Smooth muscle cell (in vitro differentiated cells): ENCODE results near the gene THAP10. TPM values are rescaled to one million over a fixed set of nuclear protein-coding genes. Genes with fewer than 3 reads are reported as not detected.

Experiments used
- DNase-seq: peaks from one replicate; lab custom pipeline; 2025; ENCODE audit not compliant: unreplicated experiment; lab: John Stamatoyannopoulos, UW
- H2AFZ ChIP-seq: fragments of 200-600 bp; sonication (generic); 2 replicates; pipeline ENCODE4 v1.6.0; 2016; ENCODE audit warnings: antibody characterized with exemption, low read depth, mild to moderate bottlenecking
- H3F3A ChIP-seq: fragments of 200-600 bp; sonication (generic); 2 replicates; pipeline ENCODE4 v1.6.0; 2017; ENCODE audit warnings: antibody characterized with exemption, low read depth
- H3K27ac ChIP-seq: fragments of 200-600 bp; sonication (generic); 2 replicates; pipeline ENCODE4 v1.5.1; 2016; ENCODE audit warnings: low read depth, mild to moderate bottlenecking
- H3K27me3 ChIP-seq: fragments of 200-600 bp; sonication (generic); 2 replicates; pipeline ENCODE4 v1.6.1; 2016; ENCODE audit warnings: low read depth, mild to moderate bottlenecking
- H3K36me3 ChIP-seq: fragments of 200-600 bp; sonication (generic); 2 replicates; pipeline ENCODE4 v1.5.1; 2016; ENCODE audit warnings: low read depth
- H3K4me1 ChIP-seq: fragments of 200-600 bp; sonication (generic); 2 replicates; pipeline ENCODE4 v1.5.1; 2016; ENCODE audit warnings: low read depth
- H3K4me2 ChIP-seq: fragments of 200-600 bp; sonication (generic); 2 replicates; pipeline ENCODE4 v1.6.0; 2016; ENCODE audit warnings: mild to moderate bottlenecking
- H3K4me3 ChIP-seq: fragments of 200-600 bp; sonication (generic); 2 replicates; pipeline ENCODE4 v1.5.1; 2016; ENCODE audit warnings: mild to moderate bottlenecking
- H3K79me2 ChIP-seq: fragments of 200-600 bp; sonication (generic); 2 replicates; pipeline ENCODE4 v1.6.0; 2016; ENCODE audit warnings: low read depth, mild to moderate bottlenecking
- H3K9ac ChIP-seq: fragments of 200-600 bp; sonication (generic); 2 replicates; pipeline ENCODE4 v1.6.0; 2016; ENCODE audit warnings: low read depth
- H3K9me3 ChIP-seq: fragments of 200-600 bp; sonication (generic); replicated peaks from 2 replicates; pipeline ENCODE4 v1.5.1; 2016; ENCODE audit warnings: low read depth
- H4K20me1 ChIP-seq: fragments of 200-600 bp; sonication (generic); 2 replicates; pipeline ENCODE4 v1.6.0; 2016; ENCODE audit warnings: low read depth
- CTCF ChIP-seq: fragments of 200-600 bp; sonication (generic); IDR thresholded peaks from 2 replicates; pipeline ENCODE4 v1.5.1; 2017; ENCODE audit warnings: borderline replicate concordance, mild to moderate bottlenecking, antibody characterized with exemption; ENCODE audit not compliant: insufficient read depth, poor library complexity, severe bottlenecking
- WGBS: methylation state at CpG from one replicate; pipeline ENCODE4 v1.1.7; 2016; ENCODE audit warnings: low lambda C conversion rate; 5-methylcytosine and 5-hydroxymethylcytosine counted together
- polyA plus RNA-seq: library from polyadenylated mRNA; unstranded; fragments of >200 nt; fragmentation: Nextera tagmentation; extraction: Ambion mirVana; gene quantifications from 2 replicates; pipeline ENCODE4 v1.2.1, GENCODE V29; 2016
- total RNA-seq: library from RNA; depleted of rRNA; stranded (reverse); fragments of >200 nt; gene quantifications from 2 replicates; pipeline ENCODE4 v1.2.3, GENCODE V29; 2014

The THAP10 gene
- total and polyA plus RNA-seq, 2 experiments from 2014 or later = 2.0 to 2.1 TPM

- no peak overlapping the region for H3K4me2 ChIP-seq
- no peaks in the 10 kb centered on the region for H3K9me3 ChIP-seq
- no peak overlapping the region for H3K9ac ChIP-seq
- H3K4me3 ChIP-seq = no peak overlapping the region
- H3K4me1 ChIP-seq = no peaks in the 10 kb centered on the region
- TF ChIP-seq CTCF = no peak
- H3K27me3 ChIP-seq = no peaks in the 10 kb centered on the region
- H3K36me3 ChIP-seq = no peaks in the 10 kb centered on the region
- H3K79me2 ChIP-seq = no peaks in the 10 kb centered on the region
- no peak overlapping the region for H3K27ac ChIP-seq
- no peak for DNase-seq
- H2AFZ ChIP-seq = no peak overlapping the region
- H4K20me1 ChIP-seq = no peaks in the 10 kb centered on the region
- no peaks in the 10 kb centered on the region for H3F3A ChIP-seq
- 89% methylated on average over 2 of the region's 2 CpGs for WGBS
Measured at GRCh38 chr15:70876683-70877082, 15.6 kb downstream of the THAP10 start.

- Histone ChIP-seq H3K9ac (no peak overlapping the region), H3K9me3 (no peaks in the 10 kb centered on the region), H3K4me1 (no peaks in the 10 kb centered on the region), H2AFZ (no peak overlapping the region), H3K27ac (no peak overlapping the region), H3K27me3 (no peaks in the 10 kb centered on the region), H3K79me2 (no peaks in the 10 kb centered on the region), H4K20me1 (no peaks in the 10 kb centered on the region), H3K4me3 (no peak overlapping the region), H3K4me2 (no peak overlapping the region), H3K36me3 (no peaks in the 10 kb centered on the region), H3F3A (no peaks in the 10 kb centered on the region)
- no peak for TF ChIP-seq CTCF
- WGBS = 80% methylated on average over 3 of the region's 3 CpGs
- no peak for DNase-seq
Measured at GRCh38 chr15:70876011-70876410, 16.2 kb downstream of the THAP10 start.

GRCh38 chr15:70875001-70875782, 17.0 kb downstream of the THAP10 start:
- H2AFZ ChIP-seq = no peak overlapping the region
- WGBS = 79% methylated on average over 7 of the region's 7 CpGs
- no peaks in the 10 kb centered on the region for H3K4me1 ChIP-seq
- no peak overlapping the region for H3K4me3 ChIP-seq
- no peaks in the 10 kb centered on the region for H3F3A ChIP-seq
- TF ChIP-seq CTCF = peak; percentile 41
- no peak overlapping the region for H3K27ac ChIP-seq
- no peak overlapping the region for H3K9ac ChIP-seq
- DNase-seq = no peak
- H3K36me3 ChIP-seq = no peaks in the 10 kb centered on the region
- no peaks in the 10 kb centered on the region for H3K27me3 ChIP-seq
- H3K9me3 ChIP-seq = no peaks in the 10 kb centered on the region
- H3K4me2 ChIP-seq = no peak overlapping the region
- H3K79me2 ChIP-seq = no peaks in the 10 kb centered on the region
- no peaks in the 10 kb centered on the region for H4K20me1 ChIP-seq
